Right ventricle myocardium superior (tissue), 1 donor: Measurements from ENCODE around the gene ITPKB. TPM values are rescaled to one million over a fixed set of nuclear protein-coding genes. Genes with fewer than 3 reads are reported as not detected.

ENCODE experiments used
- ATAC-seq: fragments of 200-7000 bp; cut with Tn5 transposase; one replicate; pipeline ENCODE4 v1.9.1; 2020; ENCODE audit warnings: mild to moderate bottlenecking; ENCODE audit not compliant: poor library complexity
- DNase-seq: peaks from one replicate; pipeline ENCODE4 v3.0.0-alpha.2; 2020
- intact Hi-C: fragments of 100-400 bp; cut with DNase I; formaldehyde crosslinking; loops from one replicate; pipeline ENCODE4 v1.11.2; 2022
- total RNA-seq: library from RNA; stranded (reverse); fragmentation: NEBNext Ultra II Directional; extraction: Animal tissue kit (Norgen Biotek cat#: 25700); gene quantifications from one replicate; pipeline ENCODE4 v1.2.1, GENCODE V29; 2021
- donor health status: DM: no; HTN: yes; CAD: no; lungs with severe emphysema.

ITPKB gene
- total RNA-seq, 1 donor from 2014 or later = 21.2 TPM

DNA sequence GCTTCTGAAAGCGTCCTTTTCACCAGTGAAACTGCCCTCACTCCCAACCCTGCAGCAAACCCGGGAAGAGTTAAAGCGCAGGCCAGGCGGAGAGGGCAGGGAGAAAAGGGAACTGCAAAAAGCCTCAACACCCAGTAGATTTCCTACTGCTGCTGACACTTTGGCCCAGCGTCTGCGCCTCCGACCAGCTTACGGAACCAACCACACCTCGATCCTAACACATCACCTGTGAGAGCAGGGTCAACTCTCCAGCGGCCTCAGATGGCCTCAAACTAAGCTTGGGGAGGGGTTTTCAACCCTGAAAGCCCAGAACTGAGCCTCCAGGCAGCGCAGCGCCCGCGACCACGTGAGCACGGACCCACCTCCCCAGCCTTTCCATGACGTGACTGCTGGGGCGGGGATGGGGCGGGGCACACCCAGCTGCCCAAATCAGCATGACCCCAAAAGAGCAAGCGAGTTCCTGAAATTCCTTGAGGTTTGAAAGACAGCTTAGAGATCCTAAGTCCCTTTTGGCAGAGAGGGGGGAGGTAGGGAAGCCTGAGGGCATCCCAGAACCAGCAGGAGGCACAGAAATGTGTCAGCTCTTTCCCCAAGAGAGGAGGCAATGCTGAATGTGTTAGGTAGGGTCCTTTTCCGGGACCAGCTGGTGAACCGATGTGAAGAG lies 59.1 kb downstream of the ITPKB start:
- ATAC-seq = peak; percentile 90
- intact Hi-C loops = no loop called here
- peak; percentile 91 for DNase-seq

DNA sequence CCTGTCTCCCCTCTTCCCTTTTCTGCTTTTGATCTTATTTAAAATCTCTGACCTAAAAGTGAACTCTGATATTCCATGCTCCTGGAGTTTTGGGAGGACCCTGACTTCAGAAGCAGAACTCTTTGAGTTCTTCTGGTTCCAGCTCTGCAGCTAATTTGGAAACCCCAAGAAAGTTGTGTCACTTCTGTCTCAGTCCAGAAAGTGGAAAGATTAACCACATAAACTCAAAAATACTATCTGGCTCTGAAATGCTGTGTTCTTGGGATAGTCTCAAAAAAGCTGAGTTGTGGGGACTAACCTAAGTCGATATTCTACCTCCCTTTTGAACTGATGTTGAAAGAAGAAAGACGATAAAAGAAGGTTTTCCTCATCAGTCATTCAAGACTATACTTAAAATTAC lies 59.8 kb downstream of the ITPKB start:
- intact Hi-C loops = no loop called here
- ATAC-seq (no peak), DNase-seq (no peak)

DNA sequence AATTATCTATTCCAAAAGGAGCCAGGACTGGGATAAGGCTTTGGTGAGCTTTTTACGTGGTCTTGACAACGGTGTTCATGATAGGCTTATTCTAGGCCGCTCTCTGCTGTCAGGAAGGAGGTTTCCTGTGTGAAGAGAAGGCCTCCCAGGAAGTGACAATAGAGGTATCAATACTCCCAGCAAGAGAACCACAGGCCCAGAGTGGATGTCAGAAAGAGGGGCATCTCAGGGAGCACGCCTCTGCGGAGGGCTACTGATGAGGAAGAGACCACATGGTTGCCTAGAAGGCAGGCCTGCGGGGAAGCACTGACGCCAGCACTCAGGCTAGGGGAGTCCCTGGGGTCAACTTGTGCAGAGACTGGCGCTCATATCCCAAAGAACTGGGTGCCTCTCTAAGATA lies 60.4 kb downstream of the ITPKB start:
- ATAC-seq (no peak), DNase-seq (no peak)
- intact Hi-C loops = no loop called here

DNA sequence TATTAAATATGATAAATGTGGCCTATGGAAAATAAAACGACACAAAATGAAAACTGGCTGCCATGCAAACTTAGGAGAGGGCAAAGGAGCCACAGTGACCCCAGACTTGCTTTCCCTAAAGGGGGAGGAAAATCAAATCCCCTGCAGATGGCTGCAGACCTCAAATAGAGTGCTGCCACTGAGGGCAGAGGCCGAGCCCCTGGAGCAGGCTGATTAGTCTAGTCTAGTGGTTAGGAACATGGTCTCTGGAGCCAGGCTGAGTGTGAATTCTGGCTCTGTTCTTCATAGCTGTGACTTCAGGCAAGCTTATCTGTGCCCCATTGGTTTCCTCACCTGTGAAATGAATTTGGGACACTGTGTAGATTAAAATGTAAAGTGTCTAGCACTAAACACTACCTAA lies 60.8 kb downstream of the ITPKB start:
- ATAC-seq = no peak
- DNase-seq = no peak
- intact Hi-C loops = no loop called here

DNA sequence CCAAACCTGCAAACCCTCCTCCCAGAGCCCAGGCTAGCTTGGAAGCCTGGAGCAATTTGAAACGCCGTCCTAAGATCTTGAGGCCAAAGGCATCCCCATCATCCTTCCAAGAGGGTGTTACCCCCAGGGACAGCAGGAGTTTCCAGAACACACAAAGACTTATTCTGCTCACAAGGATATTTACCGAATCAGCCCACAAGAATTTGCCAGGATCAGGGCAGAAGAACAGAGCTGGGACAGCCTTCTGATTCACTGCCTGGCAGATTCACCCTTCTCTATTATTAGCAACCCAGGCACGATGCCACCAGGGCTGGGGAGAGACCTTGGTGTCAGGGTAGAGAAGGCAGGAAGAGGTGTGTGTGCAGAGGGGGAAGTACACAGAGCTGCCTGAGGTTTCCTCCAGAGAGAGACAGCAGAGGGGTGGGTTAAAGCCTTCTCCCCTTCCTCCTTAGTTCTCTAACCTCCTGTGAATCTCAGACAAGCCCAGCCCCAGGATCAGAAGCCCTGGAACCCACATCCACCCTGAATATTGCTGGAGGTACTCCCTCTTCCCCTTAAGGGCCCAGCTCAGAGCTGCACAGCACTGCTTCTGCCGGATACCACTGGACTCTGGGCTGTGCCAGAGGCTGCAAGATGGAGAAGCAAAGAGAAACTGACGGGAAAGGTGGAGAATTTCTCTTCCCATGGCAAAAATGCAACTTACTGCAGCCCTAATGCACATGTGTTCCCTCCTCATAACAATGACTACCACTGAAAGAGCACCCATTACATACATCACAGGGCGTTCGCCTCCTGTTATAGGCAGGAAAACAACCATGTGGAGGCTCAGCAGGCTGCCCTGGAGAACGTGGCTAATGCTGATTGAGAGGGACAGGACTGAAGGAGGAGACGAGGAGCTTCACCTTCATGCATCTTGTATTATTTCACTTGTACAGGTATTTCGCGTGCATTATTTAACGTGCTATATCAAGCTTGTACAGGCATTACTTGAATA lies 61.8 kb downstream of the ITPKB start:
- intact Hi-C loops = no loop called here
- DNase-seq (peak; percentile 90), ATAC-seq (peak; percentile 74)

DNA sequence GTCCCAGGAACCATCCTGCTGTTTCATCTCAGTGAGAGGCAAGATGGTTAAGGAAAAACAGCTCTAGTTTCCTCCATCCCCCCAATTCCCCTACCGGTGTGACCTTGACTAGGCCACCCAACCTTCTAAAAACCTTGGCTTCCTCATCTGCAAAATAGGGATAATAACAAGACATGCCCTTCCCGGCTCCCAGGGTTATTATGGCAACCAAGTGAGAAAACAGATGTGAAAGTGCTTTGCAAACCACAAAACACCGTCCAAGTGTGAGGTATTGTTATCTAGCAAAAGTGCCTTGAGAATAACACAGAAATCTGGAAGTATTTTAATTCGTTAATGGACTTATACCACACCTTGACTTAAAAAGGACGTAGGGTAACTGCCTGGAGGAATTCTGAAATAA lies 62.7 kb downstream of the ITPKB start:
- DNase-seq = no peak
- ATAC-seq = no peak
- intact Hi-C loops = no loop called here

DNA sequence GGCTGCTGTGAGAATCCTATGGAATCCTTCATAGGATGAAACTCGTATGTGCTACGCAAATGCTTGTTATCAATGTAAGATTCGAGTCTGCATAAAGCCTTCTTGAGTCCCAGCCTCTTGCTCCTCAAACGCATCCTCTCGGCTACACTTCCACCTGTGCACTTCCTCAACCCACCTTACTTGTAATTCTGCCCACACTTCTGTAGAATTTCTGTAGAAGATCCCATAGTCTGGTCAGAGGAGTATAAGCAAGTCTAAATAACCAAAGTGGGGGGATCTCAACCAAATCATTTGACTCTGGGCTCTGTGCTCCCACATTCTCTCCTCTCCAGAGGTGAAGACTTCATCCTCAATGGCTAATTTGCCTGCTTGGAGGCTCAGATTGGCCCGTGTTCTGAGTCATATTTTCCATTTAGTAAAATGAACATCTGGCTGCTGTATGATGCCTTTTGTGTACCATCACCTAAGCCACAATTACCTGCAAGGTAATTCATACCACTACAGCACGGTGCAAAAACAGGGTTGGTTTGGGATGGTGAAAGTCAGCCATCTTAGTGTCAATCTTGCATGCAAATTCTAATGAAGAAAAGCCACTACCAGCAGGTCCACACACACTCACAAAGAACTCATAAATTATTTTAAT lies 63.2 kb downstream of the ITPKB start:
- DNase-seq (no peak), ATAC-seq (no peak)
- intact Hi-C loops = no loop called here

DNA sequence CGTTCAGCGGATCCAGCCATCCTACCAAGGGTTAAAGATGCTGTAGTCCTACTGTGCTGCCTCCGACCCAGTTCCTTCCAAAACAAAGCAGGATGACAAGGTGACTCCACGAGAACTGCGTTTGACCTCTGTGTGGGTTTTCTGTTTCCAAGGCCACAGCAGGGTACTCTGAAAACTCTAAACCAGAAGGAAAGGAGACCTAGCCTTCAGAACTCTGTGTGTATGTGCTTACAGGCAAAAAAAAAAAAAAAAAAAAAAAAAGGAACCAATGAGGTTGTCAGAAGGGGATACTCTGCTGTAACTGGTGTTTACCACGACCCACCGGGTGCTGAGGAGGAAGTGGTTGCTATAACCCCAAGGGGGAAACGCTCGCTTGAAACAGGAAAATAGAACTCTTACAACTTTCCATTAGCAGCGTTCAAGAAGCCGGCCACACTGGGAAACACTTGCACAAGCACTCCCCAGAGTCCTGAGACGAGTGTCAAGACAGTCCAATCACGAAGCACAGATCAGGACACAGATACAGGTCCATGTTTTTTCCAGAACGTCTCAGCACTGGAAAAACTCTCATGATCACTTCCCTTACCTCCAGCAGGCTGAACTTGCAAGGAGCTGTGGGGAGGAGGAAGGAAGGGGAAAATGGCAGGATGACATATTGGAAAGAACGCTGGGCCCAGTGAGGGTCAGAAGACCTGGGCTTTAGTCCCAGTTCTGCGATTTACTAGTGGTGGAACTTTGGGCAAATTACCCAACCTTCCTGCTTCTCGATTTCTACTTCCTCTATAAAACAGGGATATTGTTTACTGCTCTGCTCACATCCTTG lies 64.0 kb downstream of the ITPKB start:
- DNase-seq = peak; percentile 74
- ATAC-seq = peak; percentile 38
- intact Hi-C loops = no loop called here

DNA sequence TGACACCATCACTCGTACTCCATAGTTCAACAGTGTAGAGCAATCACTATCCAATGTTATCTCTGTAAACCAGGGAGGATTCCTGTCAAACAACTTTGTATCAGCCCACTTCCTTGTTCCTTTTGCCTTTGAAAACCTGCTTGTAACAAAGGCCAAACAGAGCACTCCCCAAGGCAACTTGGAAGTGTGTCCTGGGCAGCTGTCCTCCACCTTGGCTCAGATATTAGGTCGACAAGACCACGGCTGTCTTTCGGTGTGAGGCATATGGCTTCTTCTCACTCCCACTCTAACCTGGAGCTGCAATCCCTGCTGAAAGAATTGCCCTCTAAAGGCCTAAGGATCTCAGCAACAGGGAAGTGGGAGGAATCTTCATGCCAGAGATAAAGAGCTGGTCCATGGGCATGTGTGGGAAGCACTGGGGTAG lies 66.7 kb downstream of the ITPKB start:
- intact Hi-C loops = no loop called here
- DNase-seq (no peak), ATAC-seq (no peak)

DNA sequence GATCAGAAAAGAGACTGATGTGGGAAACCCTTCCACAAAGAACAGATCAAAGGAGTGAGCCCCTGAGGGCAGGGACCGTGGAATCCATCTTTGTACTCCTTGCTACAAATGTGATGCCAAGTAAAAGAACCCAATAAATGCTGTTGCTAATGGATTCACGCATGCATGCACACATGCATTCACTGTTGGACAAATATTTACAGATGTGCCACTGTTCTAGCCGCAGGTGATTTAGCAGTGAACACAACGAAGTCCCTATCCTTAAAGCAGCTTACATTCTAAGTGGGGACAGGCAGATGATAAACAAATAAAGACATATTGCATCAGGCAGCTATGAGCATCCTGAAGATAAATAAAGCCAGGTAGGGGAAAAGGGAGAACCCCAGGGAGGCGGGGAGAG lies 67.8 kb downstream of the ITPKB start:
- ATAC-seq (no peak), DNase-seq (no peak)
- intact Hi-C loops = no loop called here

DNA sequence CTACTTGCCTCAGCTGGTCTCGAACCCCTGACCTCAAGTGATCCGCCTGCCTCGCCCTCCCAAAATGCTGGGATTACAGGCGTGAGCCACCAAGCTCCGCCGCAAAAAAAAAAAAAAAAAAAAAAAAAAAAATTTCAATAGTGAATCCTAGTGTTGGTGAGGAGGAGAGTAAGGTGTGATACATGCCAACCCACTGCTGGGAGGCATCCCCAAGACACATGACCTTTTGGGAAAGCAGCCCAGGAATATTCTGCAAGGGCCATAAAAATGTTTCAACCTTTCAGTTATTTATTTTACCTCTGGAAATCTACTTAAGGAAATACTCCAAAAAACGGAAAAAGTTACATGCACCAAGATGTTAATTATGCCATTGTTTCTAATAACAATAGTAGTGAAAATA lies 69.0 kb downstream of the ITPKB start:
- intact Hi-C loops = no loop called here
- no peak for DNase-seq
- no peak for ATAC-seq

DNA sequence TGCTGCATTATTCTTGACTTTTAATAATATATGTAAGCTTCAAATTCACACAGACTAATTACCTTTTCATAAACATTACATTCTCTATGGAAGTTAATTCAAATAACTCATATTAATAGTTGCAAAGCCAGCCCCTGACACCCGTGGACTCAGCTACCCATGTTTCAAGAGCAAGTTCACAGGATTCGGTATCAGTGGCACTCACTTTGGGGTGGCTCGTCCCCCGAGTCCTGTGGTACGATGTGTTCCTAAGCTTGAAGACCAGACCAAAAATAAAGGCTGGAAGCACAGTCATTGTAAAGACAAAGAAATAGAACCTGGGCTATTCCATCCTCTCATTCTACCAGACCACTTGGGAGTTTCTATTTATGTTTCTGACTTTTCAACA lies 70.9 kb downstream of the ITPKB start:
- intact Hi-C loops = no loop called here
- no peak for DNase-seq
- no peak for ATAC-seq

DNA sequence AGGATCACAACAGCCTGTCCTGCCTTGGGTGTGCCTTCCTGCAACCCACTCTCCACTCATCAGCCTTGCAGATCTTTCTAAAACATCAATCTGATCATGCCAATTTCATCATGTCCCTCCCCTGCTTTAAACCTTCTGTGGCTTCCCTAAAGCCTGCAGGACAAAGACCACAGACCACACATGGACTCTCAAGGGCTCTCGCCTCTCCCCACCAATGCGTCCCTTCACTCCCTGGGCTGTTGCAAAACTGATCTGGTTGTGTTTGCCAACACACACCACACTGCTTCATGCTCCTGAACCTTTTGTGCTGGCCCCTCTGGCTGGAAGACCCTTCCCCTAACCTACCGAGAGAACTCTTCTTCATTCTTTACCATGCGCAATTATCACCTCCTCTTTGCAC lies 72.4 kb downstream of the ITPKB start:
- intact Hi-C loops = no loop called here
- ATAC-seq = no peak
- no peak for DNase-seq

DNA sequence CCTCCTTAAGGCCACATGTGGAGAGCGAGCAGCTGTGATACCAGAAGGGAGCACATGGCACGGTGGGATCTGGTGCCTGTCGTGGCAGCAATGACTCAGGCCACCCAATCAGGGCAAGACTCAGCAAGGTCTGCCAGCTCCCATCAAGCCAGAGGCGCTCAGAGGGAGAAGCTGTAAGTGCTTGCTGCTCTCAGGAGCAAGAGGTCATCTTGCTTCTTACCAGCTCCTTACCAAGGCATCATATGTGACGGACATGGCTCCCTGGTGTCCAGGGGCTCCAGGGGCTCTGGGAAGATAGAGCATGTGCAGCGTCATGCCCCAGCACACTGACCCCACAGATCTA lies 72.9 kb downstream of the ITPKB start:
- DNase-seq = no peak
- intact Hi-C loops = no loop called here
- ATAC-seq = no peak

DNA sequence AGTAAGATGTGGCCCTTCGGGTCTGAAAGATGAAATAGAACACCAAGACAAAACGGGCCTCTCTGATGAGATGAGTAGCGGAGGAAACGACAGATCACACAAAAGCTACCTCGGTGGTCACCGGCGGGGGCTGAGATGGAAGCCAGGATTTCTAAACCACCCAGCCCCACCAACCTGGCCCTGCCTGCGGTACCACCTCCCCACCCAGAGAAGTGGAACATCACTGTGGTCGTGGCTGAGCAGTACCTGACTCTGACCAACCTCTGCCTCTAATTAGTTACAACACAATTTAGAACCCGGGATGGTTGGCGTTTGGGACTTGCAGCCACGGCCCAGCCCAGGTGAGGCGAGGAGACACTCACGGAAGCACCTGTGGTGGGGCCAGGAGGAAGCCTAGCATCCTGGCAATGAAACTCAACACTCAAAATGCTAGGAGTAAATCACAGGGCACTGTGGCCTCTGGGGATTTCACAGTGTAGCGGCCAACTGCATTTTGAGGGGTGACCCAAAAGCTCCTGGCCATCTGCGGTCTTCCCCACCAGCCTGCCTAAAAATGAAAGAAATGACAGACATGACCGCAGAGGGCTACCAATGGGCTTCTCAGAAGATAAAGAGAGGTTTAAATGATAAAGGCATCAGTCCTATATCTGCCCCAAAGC lies 73.4 kb downstream of the ITPKB start:
- intact Hi-C loops = no loop called here
- DNase-seq (peak; percentile 34), ATAC-seq (no peak)

DNA sequence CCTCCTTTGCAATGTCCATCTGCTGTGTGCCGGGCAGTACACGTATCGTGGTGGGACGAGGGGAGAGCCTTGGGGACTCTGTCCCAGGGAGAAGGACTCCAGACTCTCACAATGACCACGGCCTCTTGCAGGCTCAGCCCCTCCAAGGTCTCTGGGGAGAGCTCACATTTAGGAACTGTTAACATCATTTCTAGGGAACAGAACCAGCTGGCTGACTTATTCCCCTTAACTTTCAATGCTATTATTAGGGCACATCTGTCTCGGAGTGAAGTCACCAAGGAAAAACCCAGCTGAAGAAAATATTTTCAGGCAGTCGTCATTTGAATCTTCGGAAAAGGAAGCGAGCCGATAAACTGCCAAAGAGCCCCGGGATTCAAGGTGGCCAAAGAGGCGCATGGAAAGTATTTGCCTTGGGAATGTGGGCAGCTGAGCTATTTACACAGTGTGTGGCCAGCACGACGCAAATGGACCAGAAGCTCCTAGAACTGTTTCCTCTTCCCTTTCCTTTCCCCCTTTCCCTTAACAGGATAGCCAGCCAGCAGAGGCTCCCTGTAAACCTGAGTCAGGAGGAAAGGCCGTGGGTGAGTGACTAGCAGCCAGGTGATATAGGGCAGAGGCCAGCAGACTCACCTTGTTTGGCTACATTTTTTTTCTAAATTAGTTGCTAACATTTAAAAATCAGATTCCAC lies 74.5 kb downstream of the ITPKB start:
- intact Hi-C loops = no loop called here
- ATAC-seq (peak; percentile 53), DNase-seq (peak; percentile 54)

DNA sequence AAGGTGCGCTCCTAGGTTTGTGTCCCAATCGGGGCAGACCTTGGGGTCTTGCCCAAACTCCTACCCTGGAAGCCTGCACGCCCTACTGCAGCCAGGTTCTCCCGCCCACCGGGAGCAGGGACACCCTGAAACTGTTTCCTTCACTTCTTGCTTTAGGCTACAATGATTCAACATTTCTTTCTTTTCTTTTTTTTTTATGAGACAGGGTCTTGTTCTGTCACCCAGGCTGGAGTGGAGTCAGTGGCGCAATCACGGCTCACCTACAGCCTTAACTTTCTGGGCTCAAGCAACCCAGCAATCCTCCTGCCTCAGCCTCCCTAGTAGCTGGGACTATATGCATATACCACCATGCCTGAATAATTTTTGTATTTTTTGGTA lies 75.8 kb downstream of the ITPKB start:
- intact Hi-C loops = no loop called here
- DNase-seq = no peak
- no peak for ATAC-seq
